ENCODE measurements around the gene ATP10A.

Gene ATP10A

GRCh38 chr15:25717457-25718168 lies 145.5 kb downstream of the ATP10A start:
- DNase-seq, result peak; percentile 75

GRCh38 chr15:25717127-25717456 lies 146.0 kb downstream of the ATP10A start:
- no peak for DNase-seq

- no peak for DNase-seq
Measured at GRCh38 chr15:25716414-25717126, 146.6 kb downstream of the ATP10A start.

GRCh38 chr15:25715536-25716413 lies 147.4 kb downstream of the ATP10A start:
- DNase-seq, result no peak

GRCh38 chr15:25714538-25714840 lies 148.6 kb downstream of the ATP10A start:
- DNase-seq, result no peak

- DNase-seq, result no peak
Measured at GRCh38 chr15:25713736-25714537, 149.2 kb downstream of the ATP10A start.

GRCh38 chr15:25712961-25713355 lies 150.2 kb downstream of the ATP10A start:
- DNase-seq, result no peak

GRCh38 chr15:25712192-25712960 lies 150.8 kb downstream of the ATP10A start:
- no peak for DNase-seq

- DNase-seq, result no peak
Measured at GRCh38 chr15:25711691-25712090, 151.4 kb downstream of the ATP10A start.

- no peak for DNase-seq
Measured at GRCh38 chr15:25711164-25711563, 152.0 kb downstream of the ATP10A start.

- DNase-seq, result peak; percentile 35
Measured at GRCh38 chr15:25710184-25710583, 152.9 kb downstream of the ATP10A start.

- DNase-seq, result no peak
Measured at GRCh38 chr15:25709437-25710159, 153.5 kb downstream of the ATP10A start.

GRCh38 chr15:25708391-25708790 lies 154.7 kb downstream of the ATP10A start:
- DNase-seq, result no peak

GRCh38 chr15:25707656-25708365 lies 155.3 kb downstream of the ATP10A start:
- no peak for DNase-seq

- no peak for DNase-seq
Measured at GRCh38 chr15:25706176-25706955, 156.8 kb downstream of the ATP10A start.

- no peak for DNase-seq
Measured at GRCh38 chr15:25705433-25706115, 157.6 kb downstream of the ATP10A start.

- no peak for DNase-seq
Measured at GRCh38 chr15:25703726-25704125, 159.4 kb downstream of the ATP10A start.

GRCh38 chr15:25701721-25702465 lies 161.2 kb downstream of the ATP10A start:
- no peak for DNase-seq

- no peak for DNase-seq
Measured at GRCh38 chr15:25700916-25701315, 162.2 kb downstream of the ATP10A start.
